SHP77 treated with DMSO at 0.1 percent for 48 hours (cell line): ENCODE results near the gene PTGER1.

Experiments used
- DNase-seq: peaks from one replicate; lab custom pipeline; 2025; lab: John Stamatoyannopoulos, UW

PTGER1 gene

GRCh38 chr19:14441041-14441938 is 33.9 kb downstream of the PTGER1 start:
- no peak for DNase-seq

GRCh38 chr19:14440049-14440448 is 35.1 kb downstream of the PTGER1 start:
- no peak for DNase-seq

- DNase-seq: no peak
Observed at GRCh38 chr19:14439014-14439413, 36.1 kb downstream of the PTGER1 start.

- DNase-seq: no peak
Observed at GRCh38 chr19:14437578-14438140, 37.5 kb downstream of the PTGER1 start.

GRCh38 chr19:14435320-14436050 is 39.7 kb downstream of the PTGER1 start:
- DNase-seq: no peak

- DNase-seq: no peak
Observed at GRCh38 chr19:14434543-14435319, 40.4 kb downstream of the PTGER1 start.

GRCh38 chr19:14433554-14434501 is 41.3 kb downstream of the PTGER1 start:
- DNase-seq: peak; percentile 20

- peak; percentile 7 for DNase-seq
Observed at GRCh38 chr19:14432791-14433553, 42.2 kb downstream of the PTGER1 start, which contains the start of gene PKN1. Gene PKN1 (plus strand): TSS chr19:14433306. CDS start chr19:14433522, 216 bp downstream.

GRCh38 chr19:14430712-14431111 is 44.4 kb downstream of the PTGER1 start:
- DNase-seq: no peak

- DNase-seq: no peak
Observed at GRCh38 chr19:14428882-14429416, 46.2 kb downstream of the PTGER1 start.

GRCh38 chr19:14427461-14427860 is 47.7 kb downstream of the PTGER1 start:
- no peak for DNase-seq

- DNase-seq: no peak
Observed at GRCh38 chr19:14425696-14426138, 49.4 kb downstream of the PTGER1 start.
